Esophagus (tissue), 2 donors: ENCODE results near the gene RDH8. TPM values are rescaled to one million over a fixed set of nuclear protein-coding genes. Genes with fewer than 3 reads are reported as not detected.

Experiments used
- H3K27ac ChIP-seq, 2 donors: one replicate each; pipeline ENCODE4 v1.5.1; 2013; ENCODE audit warnings: low read depth in 2 of 2, mild to moderate bottlenecking in 2 of 2, inconsistent platforms in 1 of 2, low read length in 1 of 2, moderate library complexity in 1 of 2
- H3K27me3 ChIP-seq, 2 donors: one replicate each; pipeline ENCODE4 v1.6.1; 2013; ENCODE audit warnings: low read length in 2 of 2, control low read depth in 1 of 2, mild to moderate bottlenecking in 1 of 2; ENCODE audit not compliant: insufficient read depth in 2 of 2, control insufficient read depth in 1 of 2
- H3K36me3 ChIP-seq, 2 donors: one replicate each; pipeline ENCODE4 v1.6.1; 2013; ENCODE audit warnings: low read length in 1 of 2; ENCODE audit not compliant: control insufficient read depth in 2 of 2, insufficient read depth in 2 of 2
- H3K4me1 ChIP-seq, 2 donors: one replicate each; pipeline ENCODE4 v1.6.1; 2013; ENCODE audit warnings: low read length in 1 of 2; ENCODE audit not compliant: control insufficient read depth in 2 of 2, insufficient read depth in 2 of 2
- H3K4me3 ChIP-seq, 2 donors: one replicate each; pipeline ENCODE4 v1.5.1; 2013; ENCODE audit warnings: low read length in 2 of 2, mild to moderate bottlenecking in 2 of 2, low read depth in 1 of 2, moderate library complexity in 1 of 2
- H3K9me3 ChIP-seq, 2 donors: one replicate each; pipeline ENCODE4 v1.6.1; 2013; ENCODE audit warnings: mild to moderate bottlenecking in 2 of 2, low read depth in 1 of 2, low read length in 1 of 2, moderate library complexity in 1 of 2; ENCODE audit not compliant: control insufficient read depth in 2 of 2, insufficient read depth in 1 of 2
- WGBS, 2 donors: extraction: QIAGEN DNeasy Blood & Tissue Kit; methylation state at CpG; one replicate each; pipeline ENCODE4 v1.1.7; 2013; 5-methylcytosine and 5-hydroxymethylcytosine counted together
- polyA plus RNA-seq, 2 donors: library from polyadenylated mRNA; stranded (reverse); fragments of 200-250 nt; gene quantifications; one replicate each; pipeline ENCODE4 v1.2.3, GENCODE V29; 2013
- donor health status: healthy with polysubstance abuse.
- donor health status: Bipolar disorder and iron deficiency.

Gene RDH8
- polyA plus RNA-seq, 2 donors = not detected

DNA sequence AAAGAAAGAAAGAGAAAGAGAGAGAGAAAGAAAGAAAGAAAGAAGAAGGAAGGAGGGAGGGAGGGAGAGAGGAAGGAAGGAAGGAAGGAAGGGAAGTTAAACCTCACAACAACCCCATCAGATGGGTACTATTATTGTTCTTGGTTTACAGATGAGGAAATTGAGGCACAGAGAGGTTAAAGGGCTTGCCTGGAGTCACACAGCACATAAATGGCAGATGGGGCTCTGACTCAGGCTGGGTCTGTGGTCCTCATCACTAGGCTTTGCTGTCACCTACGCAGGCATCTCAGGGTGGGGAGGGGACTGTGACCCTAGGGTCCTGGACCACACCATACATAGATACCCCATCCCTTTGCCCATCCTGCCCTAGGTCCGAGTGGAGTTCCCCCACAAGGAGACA is 36.3 kb downstream of the RDH8 start:
- no peak overlapping the region for H3K27ac ChIP-seq
- no peak overlapping the region for H3K4me3 ChIP-seq
- H3K36me3 ChIP-seq = no peaks in the 10 kb centered on the region
- no peaks in the 10 kb centered on the region for H3K4me1 ChIP-seq
- H3K27me3 ChIP-seq = no peaks in the 10 kb centered on the region
- peaks cover 0 to 16% of the 10 kb centered on the region in 2 donors for H3K9me3 ChIP-seq
- WGBS, 2 donors = 60 to 67% methylated on average over 2 of the region's 2 CpGs

GRCh38 chr19:10052602-10053360 is 39.5 kb downstream of the RDH8 start:
- H3K27ac ChIP-seq = no peak overlapping the region
- H3K4me3 ChIP-seq = no peak overlapping the region
- H3K36me3 ChIP-seq = no peaks in the 10 kb centered on the region
- WGBS, 2 donors = 65 to 76% methylated on average over 21 of the region's 21 CpGs
- no peaks in the 10 kb centered on the region for H3K4me1 ChIP-seq
- H3K9me3 ChIP-seq = no peaks in the 10 kb centered on the region
- no peaks in the 10 kb centered on the region for H3K27me3 ChIP-seq

- H3K9me3 ChIP-seq = no peaks in the 10 kb centered on the region
- no peak overlapping the region for H3K27ac ChIP-seq
- H3K4me1 ChIP-seq = no peaks in the 10 kb centered on the region
- H3K36me3 ChIP-seq = no peaks in the 10 kb centered on the region
- H3K27me3 ChIP-seq = no peaks in the 10 kb centered on the region
- 27 to 30% methylated on average over 15 to 21 of the region's 21 CpGs for WGBS, 2 donors
- H3K4me3 ChIP-seq = no peak overlapping the region
These were observed 48.5 kb downstream of the RDH8 start for GRCh38 chr19:10061717-10062310.

- Histone ChIP-seq H3K9me3 (peaks cover 0 to 2% of the 10 kb centered on the region in 2 donors), H3K27ac (no peak overlapping the region), H3K4me3 (no peak overlapping the region), H3K27me3 (no peaks in the 10 kb centered on the region), H3K36me3 (no peaks in the 10 kb centered on the region), H3K4me1 (no peaks in the 10 kb centered on the region)
- WGBS, 2 donors = 47 to 57% methylated on average over 4 of the region's 4 CpGs
These were observed 54.9 kb downstream of the RDH8 start for GRCh38 chr19:10068205-10068604.

DNA sequence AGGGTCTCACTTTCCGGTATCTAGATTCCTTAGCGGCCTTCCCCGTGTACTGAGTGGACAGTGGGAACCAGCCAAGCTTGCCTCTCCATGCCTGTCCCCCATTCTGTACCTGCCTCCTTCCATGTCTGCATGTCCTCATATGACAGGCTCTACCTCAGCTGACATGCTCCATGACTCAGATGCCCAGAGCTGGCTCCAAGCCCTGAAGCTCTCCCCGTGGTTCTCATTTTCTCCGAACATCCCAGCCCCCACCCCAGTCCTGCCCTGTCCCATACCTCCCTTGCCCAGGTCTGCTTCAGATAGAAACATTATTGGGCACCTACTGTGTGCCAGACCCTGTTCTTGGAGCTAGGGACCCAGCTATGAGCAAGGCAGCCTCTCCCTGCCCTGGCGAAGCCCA is 55.8 kb downstream of the RDH8 start:
- no peaks in the 10 kb centered on the region for H3K4me1 ChIP-seq
- 70 to 71% methylated on average over 6 of the region's 6 CpGs for WGBS, 2 donors
- H3K27me3 ChIP-seq = no peaks in the 10 kb centered on the region

GRCh38 chr19:10070730-10071446 is 57.6 kb downstream of the RDH8 start:
- Histone ChIP-seq H3K4me1 (no peaks in the 10 kb centered on the region), H3K27ac (no peak overlapping the region), H3K36me3 (no peaks in the 10 kb centered on the region), H3K27me3 (no peaks in the 10 kb centered on the region), H3K4me3 (no peak overlapping the region), H3K9me3 (peaks cover 0 to 10% of the 10 kb centered on the region in 2 donors)
- 70 to 77% methylated on average over 21 to 22 of the region's 22 CpGs for WGBS, 2 donors

More for the DNA sequence above, 55.8 kb downstream of the RDH8 start:
- Histone ChIP-seq H3K36me3 (no peaks in the 10 kb centered on the region), H3K9me3 (peaks cover 0 to 9% of the 10 kb centered on the region in 2 donors), H3K27ac (no peak overlapping the region), H3K4me3 (no peak overlapping the region)

Other genes with a start within 250 kb of the RDH8 start
- gene ZNF846, start 244.7 kb upstream of the RDH8 start, polyA plus RNA-seq = 10 to 100 TPM in 1 of 2 donors, 1 to 10 TPM in 1; 8.4 to 17.5 TPM
- 10 to 100 TPM; 14.8 to 15.3 TPM for gene FBXL12, start 194.4 kb upstream of the RDH8 start, polyA plus RNA-seq
- 1,000 to 10,000 TPM in 1 of 2 donors, 100 to 1,000 TPM in 1; 604 to 1,000 TPM for gene UBL5, start 185.6 kb upstream of the RDH8 start, polyA plus RNA-seq
- 10 to 100 TPM; 35.0 to 81.7 TPM for gene PIN1, start 178.2 kb upstream of the RDH8 start, polyA plus RNA-seq
- 1 to 10 TPM; 4.8 to 5.7 TPM for gene OLFM2, start 77.0 kb upstream of the RDH8 start, polyA plus RNA-seq
- gene COL5A3, start 3.0 kb upstream of the RDH8 start, polyA plus RNA-seq = 1 to 10 TPM; 5.6 to 6.8 TPM
- gene SHFL, start 72.8 kb downstream of the RDH8 start, polyA plus RNA-seq = 10 to 100 TPM; 15.7 to 22.9 TPM
- gene ANGPTL6, start 89.2 kb downstream of the RDH8 start, polyA plus RNA-seq = under 1 TPM; 0.28 to 0.47 TPM
- gene PPAN, start 92.9 kb downstream of the RDH8 start, polyA plus RNA-seq = 10 to 100 TPM; 41.6 to 64.7 TPM
- 10 to 100 TPM in 1 of 2 donors, 1 to 10 TPM in 1; 6.6 to 12.8 TPM for gene P2RY11, start 98.2 kb downstream of the RDH8 start, polyA plus RNA-seq
- gene EIF3G, start 106.4 kb downstream of the RDH8 start, polyA plus RNA-seq = 100 to 1,000 TPM in 1 of 2 donors, 10 to 100 TPM in 1; 85.4 to 163 TPM
- 10 to 100 TPM; 32.1 to 42.6 TPM for gene DNMT1, start 181.5 kb downstream of the RDH8 start, polyA plus RNA-seq
- gene S1PR2, start 217.8 kb downstream of the RDH8 start, polyA plus RNA-seq = 1 to 10 TPM in 1 of 2 donors, under 1 TPM in 1; 0.71 to 1.2 TPM
- gene MRPL4, start 238.7 kb downstream of the RDH8 start, polyA plus RNA-seq = 10 to 100 TPM; 25.7 to 71.6 TPM